BLaER1 treated with 17β-estradiol and CSF1 and Interleukin-3, amounts not matched to agents 10 nM and 100 nM (cell line): ENCODE results near the gene SF3A1.

ENCODE experiments used
- H3K27ac ChIP-seq, 11 experiments: shearing (Covaris generic); formaldehyde crosslinking; 2 replicates each; pipeline ENCODE4 v1.8.1; 2022
- H3K27me3 ChIP-seq, 11 experiments: shearing (Covaris generic); formaldehyde crosslinking; 2 replicates each; pipeline ENCODE4 v1.8.1; 2022
- H3K36me3 ChIP-seq, 11 experiments: shearing (Covaris generic); formaldehyde crosslinking; 2 replicates each; pipeline ENCODE4 v1.8.1; 2022
- H3K4me1 ChIP-seq, 10 experiments: shearing (Covaris generic); formaldehyde crosslinking; 2 replicates each; pipeline ENCODE4 v1.8.1; 2022
- H3K4me2 ChIP-seq, 11 experiments: shearing (Covaris generic); formaldehyde crosslinking; 2 replicates each; pipeline ENCODE4 v1.8.1; 2022
- H3K4me3 ChIP-seq, 10 experiments: shearing (Covaris generic); formaldehyde crosslinking; 2 replicates each; pipeline ENCODE4 v1.8.1; 2022
- H3K9ac ChIP-seq, 11 experiments: shearing (Covaris generic); formaldehyde crosslinking; 2 replicates each; pipeline ENCODE4 v1.8.1; 2022
- H3K9me3 ChIP-seq, 11 experiments: shearing (Covaris generic); formaldehyde crosslinking; replicated peaks in 1 of 11; 2 replicates each; pipeline ENCODE4 v1.8.1; 2022
- H4K20me1 ChIP-seq, 11 experiments: shearing (Covaris generic); formaldehyde crosslinking; 2 replicates each; pipeline ENCODE4 v1.8.1; 2022
- Cebpa-rat ChIP-seq, 11 experiments: shearing (Covaris generic); IDR thresholded peaks; 2 replicates each; pipeline ENCODE4 v1.8.1; 2022

SF3A1 gene

DNA sequence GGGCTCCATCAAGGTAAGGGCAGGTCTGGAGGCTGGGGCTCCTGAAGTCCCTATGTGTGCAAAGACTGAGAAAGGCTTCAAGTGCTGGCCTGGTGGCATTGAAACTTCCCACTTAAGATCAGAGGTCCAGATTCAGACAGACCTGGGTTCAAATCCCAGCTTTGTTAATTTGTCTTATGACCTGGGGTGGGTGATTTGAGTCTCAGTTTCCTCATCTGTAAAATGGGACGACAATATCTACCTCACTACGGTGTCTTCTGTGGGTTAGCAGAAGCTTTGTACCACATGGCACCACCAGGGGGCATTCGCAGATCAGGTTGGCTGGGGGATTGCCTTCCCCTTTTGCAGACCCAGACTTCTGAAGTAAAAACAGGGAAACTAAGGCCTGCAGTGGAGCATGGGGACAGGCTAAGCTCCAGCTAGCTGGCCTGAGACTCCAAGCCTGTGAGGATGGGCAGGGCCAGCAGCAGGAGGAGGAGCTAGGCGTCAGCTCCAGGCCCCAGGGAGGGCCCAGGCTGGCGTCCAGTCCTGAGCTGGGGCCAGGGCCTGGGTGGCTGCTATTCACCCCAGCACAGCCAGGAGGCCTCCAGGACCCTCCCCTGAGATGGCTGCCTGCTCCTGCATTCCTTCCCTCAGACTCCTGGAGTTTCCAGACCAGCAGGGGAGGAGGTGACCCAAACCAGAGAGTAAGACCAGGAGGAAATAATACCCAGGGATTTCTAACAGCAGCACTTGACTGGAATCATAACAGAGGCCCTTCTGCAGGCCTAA is 68.9 kb downstream of the SF3A1 start:
- TF ChIP-seq Cebpa-rat (IDR thresholded peaks at IDR 0.05): no peak
- Histone ChIP-seq H3K9me3 (no peaks in the 10 kb centered on the region), H3K27me3 (no peaks in the 10 kb centered on the region), H3K27ac (peak overlapping the region in 1 of 11 experiments; percentile 66; a peak in 1 of 22 replicates), H3K4me1 (peaks cover 62 to 92% (median 81%) of the 10 kb centered on the region in 10 experiments), H3K4me2 (peak overlapping the region; percentile 96 to 100 (median 99)), H3K4me3 (peak overlapping the region in 6 of 10 experiments; percentile 69 to 82 (median 78); a peak in 9 of 20 replicates), H3K9ac (peak overlapping the region in 5 of 11 experiments; percentile 33 to 87 (median 83); a peak in 11 of 22 replicates), H4K20me1 (peaks cover 0 to 15% (median 0%) of the 10 kb centered on the region in 11 experiments; a peak in 1 of 22 replicates), H3K36me3 (peaks cover 3 to 21% (median 12%) of the 10 kb centered on the region in 11 experiments; a peak in 20 of 22 replicates)

DNA sequence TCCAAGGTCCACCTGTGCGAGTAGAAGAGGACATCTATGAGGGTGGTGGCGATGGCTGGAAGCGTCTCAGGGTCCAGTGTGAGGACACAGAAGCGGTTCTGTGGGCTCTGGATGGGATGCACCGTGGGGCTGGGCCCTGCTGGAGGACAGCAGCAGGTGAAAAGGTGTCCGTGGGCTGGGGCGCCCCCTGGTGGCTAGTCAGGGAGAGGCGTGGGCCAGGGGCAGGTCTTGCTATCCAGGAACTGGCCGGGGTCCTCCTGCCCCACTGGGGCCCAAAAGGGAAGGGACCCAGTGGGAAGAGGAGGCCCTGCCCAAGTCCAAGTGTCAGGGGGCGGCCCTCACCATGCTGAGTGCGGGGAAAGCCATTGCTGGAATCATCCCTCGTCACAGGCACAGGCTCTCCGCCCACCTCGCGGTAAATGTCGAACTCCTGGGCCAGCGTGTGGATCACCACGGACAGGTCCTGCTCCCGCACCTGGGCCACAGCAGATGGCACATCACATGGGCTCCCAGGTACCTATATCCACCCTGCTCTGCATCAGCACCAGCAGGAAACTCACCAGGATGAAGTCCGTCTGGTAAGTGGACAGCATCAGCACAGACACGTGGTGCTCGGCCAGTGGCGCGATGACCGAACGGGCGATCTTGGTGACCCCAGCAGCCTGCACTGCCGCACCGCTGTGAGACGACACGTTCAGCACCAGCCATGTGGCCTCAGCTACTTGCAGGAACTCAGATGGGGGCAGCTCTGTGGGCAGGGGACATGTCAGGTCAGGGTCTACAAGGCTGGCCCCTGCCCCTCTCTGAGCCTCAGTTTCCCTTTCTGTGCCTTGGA is 69.7 kb downstream of the SF3A1 start:
- peak overlapping the region in 3 of 11 experiments; percentile 84 to 94 (median 93); a peak in 2 of 22 replicates for H3K27ac ChIP-seq

DNA sequence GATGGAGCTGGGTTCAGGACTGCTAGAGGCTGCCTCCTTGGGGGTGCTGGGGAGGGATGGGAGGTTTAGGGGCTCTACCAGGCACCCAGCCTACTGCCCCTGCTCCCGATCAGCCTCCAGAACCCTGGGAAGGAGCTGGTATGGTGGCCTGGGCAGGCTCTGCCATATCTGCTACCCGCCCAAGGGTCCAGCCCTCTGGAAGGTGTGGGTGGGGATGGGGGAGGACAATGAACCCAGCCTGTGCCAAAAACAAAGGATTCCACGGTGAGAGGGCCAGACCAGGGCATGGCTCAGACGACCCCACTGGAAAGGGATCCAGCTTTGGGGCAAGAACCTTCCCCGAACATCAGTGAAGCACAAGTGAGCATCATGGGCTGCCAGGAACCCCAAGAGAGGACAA is 70.4 kb downstream of the SF3A1 start:
- H3K9me3 ChIP-seq: no peaks in the 10 kb centered on the region
- peak overlapping the region in 6 of 11 experiments; percentile 4 to 57 (median 28); a peak in 4 of 22 replicates for H3K9ac ChIP-seq
- H3K4me1 ChIP-seq: peaks cover 61 to 92% (median 80%) of the 10 kb centered on the region in 10 experiments
- H3K4me2 ChIP-seq: peak overlapping the region in 4 of 11 experiments; percentile 8 to 100 (median 99); a peak in 6 of 22 replicates
- H3K27me3 ChIP-seq: no peaks in the 10 kb centered on the region
- H4K20me1 ChIP-seq: 0 out of 22 replicates have a peak, but pooled peaks cover 0 to 7% (median 0%) of the 10 kb centered on the region in 11 experiments
- H3K36me3 ChIP-seq: peaks cover 0 to 11% (median 0%) of the 10 kb centered on the region in 11 experiments; a peak in 1 of 22 replicates
- TF ChIP-seq Cebpa-rat (IDR thresholded peaks at IDR 0.05): no peak
- peak overlapping the region in 10 of 11 experiments; percentile 38 to 94 (median 90); a peak in 15 of 22 replicates for H3K27ac ChIP-seq
- H3K4me3 ChIP-seq: no peak overlapping the region

More for the DNA sequence above, 69.7 kb downstream of the SF3A1 start:
- Histone ChIP-seq H3K36me3 (peaks cover 0 to 13% (median 4%) of the 10 kb centered on the region in 11 experiments; a peak in 12 of 22 replicates), H3K9me3 (no peaks in the 10 kb centered on the region), H3K4me3 (no peak overlapping the region), H3K27me3 (no peaks in the 10 kb centered on the region), H3K9ac (peak overlapping the region in 1 of 11 experiments; percentile 40; a peak in 1 of 22 replicates), H4K20me1 (peaks cover 0 to 12% (median 0%) of the 10 kb centered on the region in 11 experiments; a peak in 1 of 22 replicates), H3K4me1 (peaks cover 62 to 92% (median 80%) of the 10 kb centered on the region in 10 experiments), H3K4me2 (peak overlapping the region in 3 of 11 experiments; percentile 99 to 100 (median 99); a peak in 6 of 22 replicates)
- TF ChIP-seq Cebpa-rat (IDR thresholded peaks at IDR 0.05): no peak

DNA sequence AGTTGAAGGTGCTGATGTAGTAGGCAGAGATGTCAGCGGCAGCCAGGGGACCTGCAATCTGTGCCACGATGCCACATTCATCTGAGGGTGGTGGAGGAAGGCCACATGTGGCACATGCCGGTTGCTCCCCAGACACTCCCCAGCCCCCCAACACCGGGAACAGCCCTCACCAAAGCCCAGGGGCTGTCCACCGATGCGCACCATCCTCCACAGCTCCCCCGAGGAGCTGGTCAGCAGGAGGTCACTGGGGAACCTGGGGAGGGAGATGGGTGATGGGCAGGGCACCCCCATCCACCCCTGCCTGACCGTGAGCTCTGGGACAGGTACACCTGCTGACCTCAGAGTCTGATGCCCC is 70.9 kb downstream of the SF3A1 start:
- Histone ChIP-seq H3K27ac (peak overlapping the region in 10 of 11 experiments; percentile 38 to 94 (median 90); a peak in 16 of 22 replicates), H3K27me3 (no peaks in the 10 kb centered on the region), H3K9me3 (no peaks in the 10 kb centered on the region), H3K4me3 (no peak overlapping the region), H3K4me1 (peaks cover 56 to 92% (median 80%) of the 10 kb centered on the region in 10 experiments), H4K20me1 (0 out of 22 replicates have a peak, but pooled peaks cover 0 to 7% (median 0%) of the 10 kb centered on the region in 11 experiments), H3K9ac (peak overlapping the region in 7 of 11 experiments; percentile 4 to 57 (median 22); a peak in 6 of 22 replicates), H3K36me3 (peaks cover 0 to 11% (median 0%) of the 10 kb centered on the region in 11 experiments; a peak in 1 of 22 replicates), H3K4me2 (peak overlapping the region in 5 of 11 experiments; percentile 14 to 100 (median 99); a peak in 8 of 22 replicates)
- no peak for TF ChIP-seq Cebpa-rat (IDR thresholded peaks at IDR 0.05)

DNA sequence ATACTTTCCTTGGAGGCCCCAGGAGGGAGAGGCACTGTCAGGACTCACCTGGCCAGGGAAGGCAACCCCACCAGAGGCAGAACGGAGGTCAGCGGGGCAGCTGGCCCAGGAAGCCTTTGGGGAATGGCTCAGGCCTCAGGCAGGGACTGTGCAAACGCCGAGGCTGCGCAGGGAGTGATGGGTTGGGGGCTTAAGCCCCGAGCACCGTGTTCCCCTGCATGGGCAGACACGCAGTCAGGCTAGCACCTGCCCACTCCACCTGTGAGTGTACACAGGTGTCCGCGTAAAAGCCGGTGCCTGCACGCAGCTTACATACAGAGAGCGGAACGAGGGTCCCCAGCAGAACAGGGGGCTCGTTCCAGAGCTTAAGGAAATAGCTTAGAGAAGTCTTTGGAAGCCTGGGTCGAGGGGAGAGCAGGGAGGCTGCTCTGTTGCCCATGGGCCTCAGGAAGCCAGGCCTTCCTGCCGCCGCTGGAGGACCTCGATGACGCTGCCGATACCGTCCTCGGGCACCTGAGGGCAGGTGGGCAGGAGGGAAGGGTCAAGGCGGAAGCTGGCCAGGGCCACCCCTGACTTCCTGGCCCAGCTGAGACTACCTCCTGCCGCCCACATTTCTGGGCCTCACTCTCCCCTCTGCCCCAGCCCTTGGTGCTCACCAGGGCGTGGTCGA is 71.4 kb downstream of the SF3A1 start:
- TF ChIP-seq Cebpa-rat (IDR thresholded peaks at IDR 0.05): no peak
- Histone ChIP-seq H3K9ac (peak overlapping the region in 8 of 11 experiments; percentile 14 to 78 (median 71); a peak in 8 of 22 replicates), H3K36me3 (peaks cover 0 to 11% (median 0%) of the 10 kb centered on the region in 11 experiments; a peak in 1 of 22 replicates), H3K27ac (peak overlapping the region in 10 of 11 experiments; percentile 84 to 94 (median 90); a peak in 19 of 22 replicates), H3K9me3 (no peaks in the 10 kb centered on the region), H3K4me3 (no peak overlapping the region), H3K4me2 (peak overlapping the region in 5 of 11 experiments; percentile 14 to 100 (median 99); a peak in 10 of 22 replicates), H4K20me1 (0 out of 22 replicates have a peak, but pooled peaks cover 0 to 7% (median 0%) of the 10 kb centered on the region in 11 experiments), H3K4me1 (peaks cover 51 to 92% (median 80%) of the 10 kb centered on the region in 10 experiments), H3K27me3 (no peaks in the 10 kb centered on the region)

DNA sequence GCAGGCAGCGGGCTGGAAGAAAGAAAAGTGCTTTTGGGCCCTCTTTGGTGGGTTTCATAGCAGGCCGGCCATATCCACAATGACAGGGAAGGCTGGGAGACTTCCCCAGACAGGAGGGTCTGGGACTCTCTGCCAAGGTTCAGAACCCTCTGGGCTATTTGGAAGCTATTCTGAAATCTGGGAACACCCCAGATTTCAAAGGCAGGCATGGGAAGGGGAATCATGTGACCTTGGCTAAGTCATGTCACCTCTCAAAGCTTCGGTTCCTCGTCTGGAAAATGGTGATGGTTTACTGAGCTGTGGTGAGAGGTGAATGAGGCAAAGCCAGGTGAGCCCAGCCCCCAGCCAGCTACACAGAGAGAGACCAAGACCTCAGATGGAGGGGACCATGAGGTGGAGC is 72.0 kb downstream of the SF3A1 start:
- no peaks in the 10 kb centered on the region for H3K9me3 ChIP-seq
- H3K36me3 ChIP-seq: peaks cover 0 to 11% (median 0%) of the 10 kb centered on the region in 11 experiments; a peak in 1 of 22 replicates
- peaks cover 49 to 92% (median 80%) of the 10 kb centered on the region in 10 experiments for H3K4me1 ChIP-seq
- no peak overlapping the region for H3K4me3 ChIP-seq
- peak overlapping the region; percentile 71 to 78 (median 76); a peak in 18 of 22 replicates for H3K9ac ChIP-seq
- H4K20me1 ChIP-seq: 0 out of 22 replicates have a peak, but pooled peaks cover 0 to 7% (median 0%) of the 10 kb centered on the region in 11 experiments
- TF ChIP-seq Cebpa-rat (IDR thresholded peaks at IDR 0.05): no peak
- H3K27me3 ChIP-seq: no peaks in the 10 kb centered on the region
- peak overlapping the region; percentile 74 to 94 (median 90); a peak in 21 of 22 replicates for H3K27ac ChIP-seq
- peak overlapping the region in 9 of 11 experiments; percentile 94 to 100 (median 98); a peak in 16 of 22 replicates for H3K4me2 ChIP-seq

DNA sequence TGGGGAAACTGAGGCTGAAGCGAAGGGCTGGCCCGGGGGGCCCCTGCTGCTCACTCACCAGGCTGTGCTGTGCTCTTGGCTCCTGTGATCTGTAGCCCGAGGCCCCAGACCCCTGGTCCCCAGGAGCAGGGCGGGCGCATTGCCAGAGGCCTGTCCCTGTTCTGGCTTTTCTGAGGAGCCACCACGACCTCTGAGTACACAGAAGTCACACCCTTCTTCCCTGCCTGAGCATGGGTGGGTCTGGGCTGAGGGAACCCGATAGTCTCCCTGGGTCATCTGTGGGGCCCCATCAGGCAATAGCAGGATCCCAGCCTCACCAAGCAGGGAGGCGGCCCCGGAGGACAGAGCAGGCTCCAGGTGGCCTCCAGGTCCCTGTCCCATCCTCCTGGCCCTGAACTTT is 72.5 kb downstream of the SF3A1 start:
- TF ChIP-seq Cebpa-rat (IDR thresholded peaks at IDR 0.05): no peak

More for the DNA sequence above, 72.5 kb downstream of the SF3A1 start:
- Histone ChIP-seq H3K36me3 (peaks cover 0 to 11% (median 0%) of the 10 kb centered on the region in 11 experiments; a peak in 1 of 22 replicates), H3K27ac (peak overlapping the region; percentile 74 to 94 (median 90)), H3K4me3 (peak overlapping the region in 1 of 10 experiments; percentile 59; a peak in 1 of 20 replicates), H3K9ac (peak overlapping the region; percentile 71 to 78 (median 76); a peak in 18 of 22 replicates), H3K4me1 (peaks cover 54 to 97% (median 85%) of the 10 kb centered on the region in 10 experiments), H3K4me2 (peak overlapping the region; percentile 85 to 100 (median 97); a peak in 20 of 22 replicates), H3K27me3 (no peaks in the 10 kb centered on the region), H4K20me1 (0 out of 22 replicates have a peak, but pooled peaks cover 0 to 7% (median 0%) of the 10 kb centered on the region in 11 experiments), H3K9me3 (no peaks in the 10 kb centered on the region)
